HEK293 (cell line): ENCODE results near the gene KANK2.

Experiments
- CTCF ChIP-seq: fragments of 450-650 bp; formaldehyde crosslinking; IDR thresholded peaks from 2 replicates; pipeline ENCODE4 v1.5.1; 2016; ENCODE audit warnings: missing biosample characterization, missing genetic modification characterization
- ZNF596 ChIP-seq: fragments of 450-650 bp; IDR thresholded peaks from 2 replicates; pipeline ENCODE4 v1.5.0; 2018; ENCODE audit warnings: missing biosample characterization, mild to moderate bottlenecking, missing genetic modification characterization, moderate library complexity
- ZNF768 ChIP-seq: fragments of 450-650 bp; formaldehyde crosslinking; IDR thresholded peaks from 2 replicates; pipeline ENCODE4 v1.5.1; 2018; ENCODE audit warnings: missing biosample characterization, mild to moderate bottlenecking, missing genetic modification characterization

- TF ChIP-seq ZNF596 (tag by site-specific recombination) = no peak
- TF ChIP-seq ZNF768 = no peak; the same call in 1 of the 2 replicates
- peak; percentile 91 for TF ChIP-seq CTCF (tag by site-specific recombination)
Observed at GRCh38 chr19:11155373-11156120, 41.8 kb downstream of the KANK2 start, which contains the start of gene SPC24.
